ENCODE results near the gene COPB1.

DNA sequence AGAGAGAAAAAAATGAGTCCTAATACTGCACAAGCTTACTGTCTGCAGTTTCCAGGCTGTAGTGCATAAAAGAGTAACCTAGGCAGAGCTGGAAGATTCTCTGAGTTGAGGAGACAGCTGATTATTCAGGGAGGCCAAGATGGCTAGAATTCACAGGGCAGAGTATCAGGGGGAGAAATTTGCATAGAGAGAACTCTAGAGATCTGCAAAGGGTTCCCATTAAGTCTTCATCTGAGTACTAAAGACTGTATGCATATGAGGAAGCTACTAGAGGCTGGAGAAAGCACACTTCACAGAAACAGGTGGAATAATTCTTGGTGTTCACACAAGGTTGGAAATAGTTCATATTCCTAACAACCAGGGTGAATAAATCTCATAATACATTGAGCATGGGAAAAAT lies 74.0 kb downstream of the COPB1 start:
- TF ChIP-seq NFYB (IDR thresholded peaks at IDR 0.05; ENCODE audit: extremely low read depth, insufficient read length) (no peak), THAP7 (CRISPR knock-in tag; IDR thresholded peaks at IDR 0.05) (no peak), POLR2AphosphoS5 (IDR thresholded peaks at IDR 0.05; ENCODE audit: control insufficient read depth, insufficient read depth, low read depth, low read length) (no peak), CBFB (CRISPR knock-in tag; IDR thresholded peaks at IDR 0.05) (no peak), ZNF431 (CRISPR knock-in tag; IDR thresholded peaks at IDR 0.05) (no peak), JUN (IDR thresholded peaks at IDR 0.05; ENCODE audit: borderline replicate concordance, low read depth, low read length) (no peak), JUN (CRISPR knock-in tag; IDR thresholded peaks at IDR 0.05; ENCODE audit: borderline replicate concordance) (no peak)
- TF ChIP-seq, protein P1, sequence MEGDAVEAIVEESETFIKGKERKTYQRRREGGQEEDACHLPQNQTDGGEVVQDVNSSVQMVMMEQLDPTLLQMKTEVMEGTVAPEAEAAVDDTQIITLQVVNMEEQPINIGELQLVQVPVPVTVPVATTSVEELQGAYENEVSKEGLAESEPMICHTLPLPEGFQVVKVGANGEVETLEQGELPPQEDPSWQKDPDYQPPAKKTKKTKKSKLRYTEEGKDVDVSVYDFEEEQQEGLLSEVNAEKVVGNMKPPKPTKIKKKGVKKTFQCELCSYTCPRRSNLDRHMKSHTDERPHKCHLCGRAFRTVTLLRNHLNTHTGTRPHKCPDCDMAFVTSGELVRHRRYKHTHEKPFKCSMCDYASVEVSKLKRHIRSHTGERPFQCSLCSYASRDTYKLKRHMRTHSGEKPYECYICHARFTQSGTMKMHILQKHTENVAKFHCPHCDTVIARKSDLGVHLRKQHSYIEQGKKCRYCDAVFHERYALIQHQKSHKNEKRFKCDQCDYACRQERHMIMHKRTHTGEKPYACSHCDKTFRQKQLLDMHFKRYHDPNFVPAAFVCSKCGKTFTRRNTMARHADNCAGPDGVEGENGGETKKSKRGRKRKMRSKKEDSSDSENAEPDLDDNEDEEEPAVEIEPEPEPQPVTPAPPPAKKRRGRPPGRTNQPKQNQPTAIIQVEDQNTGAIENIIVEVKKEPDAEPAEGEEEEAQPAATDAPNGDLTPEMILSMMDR (IDR thresholded peaks at IDR 0.05 in 2 of 3, conservative IDR thresholded peaks at IDR 0.05 in 1 of 3; ENCODE audit: insufficient read depth in 2 of 3, low read depth in 1 of 3, low read length in 3 of 3): no peak
- TF ChIP-seq, protein P2, sequence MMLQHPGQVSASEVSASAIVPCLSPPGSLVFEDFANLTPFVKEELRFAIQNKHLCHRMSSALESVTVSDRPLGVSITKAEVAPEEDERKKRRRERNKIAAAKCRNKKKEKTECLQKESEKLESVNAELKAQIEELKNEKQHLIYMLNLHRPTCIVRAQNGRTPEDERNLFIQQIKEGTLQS (IDR thresholded peaks at IDR 0.05): no peak
- TF ChIP-seq, protein P2 (CRISPR knock-in tag; conservative IDR thresholded peaks at IDR 0.05): no peak

All from K562 (cell line).